DMS53 treated with DMSO at 0.1 percent for 48 hours (cell line): ENCODE results near the gene ELOB.

ENCODE experiments used
- DNase-seq: peaks from one replicate; lab custom pipeline; 2025; ENCODE audit not compliant: unreplicated experiment; lab: John Stamatoyannopoulos, UW

ELOB gene

DNA sequence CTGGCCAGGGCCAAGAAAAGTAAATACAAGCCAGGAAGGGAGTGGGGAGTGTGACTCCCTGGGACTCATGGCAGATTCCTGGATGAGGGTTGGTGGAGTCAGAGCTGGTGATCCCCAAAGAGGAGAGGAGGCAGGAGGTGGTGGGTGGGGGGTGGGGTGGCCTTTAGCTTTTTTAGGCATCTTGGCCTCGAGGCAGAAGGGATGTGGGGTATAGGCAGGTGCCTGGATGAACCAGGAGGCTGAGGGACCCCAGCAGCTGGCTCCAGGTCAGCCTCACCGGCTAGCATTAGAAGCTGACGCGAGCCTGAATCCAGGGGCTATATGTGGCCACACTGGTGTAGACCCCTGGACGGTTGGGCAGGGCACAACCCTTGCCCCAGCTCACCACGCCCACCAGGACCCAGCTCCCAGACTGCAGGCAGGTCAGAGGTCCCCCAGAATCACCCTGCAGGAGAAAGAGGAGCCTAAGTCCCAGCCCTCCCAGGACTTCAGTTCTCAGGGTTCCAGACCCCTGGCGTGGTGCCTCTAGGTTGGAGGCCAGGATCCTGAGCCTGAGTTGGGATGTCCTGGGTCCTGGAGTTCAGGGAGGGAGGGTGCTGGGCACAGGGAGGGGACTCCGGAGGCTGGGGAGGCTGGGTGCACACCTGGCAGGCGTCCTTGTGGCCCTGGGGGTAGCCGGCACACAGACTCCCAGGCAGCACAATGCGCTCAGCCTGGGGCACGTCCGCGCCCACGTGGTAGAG, 7.4 kb upstream of the ELOB start:
- no peak for DNase-seq

GRCh38 chr16:2783581-2784357, 6.7 kb upstream of the ELOB start:
- DNase-seq, result no peak

GRCh38 chr16:2782583-2783351, 5.7 kb upstream of the ELOB start:
- DNase-seq, result no peak

DNA sequence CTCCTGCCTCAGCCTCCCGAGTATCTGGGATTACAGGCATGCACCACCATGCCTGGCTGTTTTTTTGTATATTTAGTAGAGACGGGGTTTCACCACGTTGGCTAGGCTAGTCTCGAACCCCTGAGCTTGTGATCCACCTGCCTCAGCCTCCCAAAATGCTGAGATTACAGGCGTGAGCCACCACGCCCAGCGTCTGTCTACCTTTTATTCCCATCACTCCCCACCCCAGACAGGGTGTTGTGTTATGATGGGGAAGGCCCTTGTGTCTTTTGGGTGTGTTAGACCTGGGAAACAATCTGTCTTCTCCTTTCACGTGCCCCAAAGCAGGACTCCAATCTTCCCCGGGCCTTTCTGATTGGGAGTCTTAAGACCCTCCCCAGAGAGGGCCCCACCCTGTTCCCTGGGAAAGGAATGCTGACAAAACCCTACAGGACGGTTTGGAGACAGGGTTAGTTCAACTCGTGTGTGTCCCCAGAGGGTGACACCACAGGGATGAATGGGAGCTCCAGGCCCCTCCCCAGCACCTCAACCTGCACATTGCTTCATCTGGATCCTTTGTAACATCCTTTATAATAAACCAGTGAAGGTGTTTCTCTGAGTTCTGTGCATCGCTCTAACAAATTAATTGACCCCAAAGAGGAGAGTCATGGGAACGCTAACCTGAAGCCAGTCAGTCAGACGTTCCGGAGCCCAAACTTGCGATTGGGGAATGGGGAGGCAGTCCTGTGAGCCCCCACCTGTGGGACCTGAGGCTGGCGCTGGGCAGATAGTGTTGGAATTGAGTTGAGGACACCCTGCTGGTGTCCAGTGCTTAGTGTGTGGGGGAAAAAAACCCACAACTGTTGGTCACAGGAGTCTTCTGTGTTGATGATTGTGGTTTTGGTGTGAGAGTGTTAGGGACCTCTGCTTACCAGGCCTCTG, 3.2 kb upstream of the ELOB start:
- DNase-seq, result no peak

GRCh38 chr16:2779151-2779920, 2.3 kb upstream of the ELOB start:
- no peak for DNase-seq

GRCh38 chr16:2778630-2778958, 1.5 kb upstream of the ELOB start:
- DNase-seq, result no peak

DNA sequence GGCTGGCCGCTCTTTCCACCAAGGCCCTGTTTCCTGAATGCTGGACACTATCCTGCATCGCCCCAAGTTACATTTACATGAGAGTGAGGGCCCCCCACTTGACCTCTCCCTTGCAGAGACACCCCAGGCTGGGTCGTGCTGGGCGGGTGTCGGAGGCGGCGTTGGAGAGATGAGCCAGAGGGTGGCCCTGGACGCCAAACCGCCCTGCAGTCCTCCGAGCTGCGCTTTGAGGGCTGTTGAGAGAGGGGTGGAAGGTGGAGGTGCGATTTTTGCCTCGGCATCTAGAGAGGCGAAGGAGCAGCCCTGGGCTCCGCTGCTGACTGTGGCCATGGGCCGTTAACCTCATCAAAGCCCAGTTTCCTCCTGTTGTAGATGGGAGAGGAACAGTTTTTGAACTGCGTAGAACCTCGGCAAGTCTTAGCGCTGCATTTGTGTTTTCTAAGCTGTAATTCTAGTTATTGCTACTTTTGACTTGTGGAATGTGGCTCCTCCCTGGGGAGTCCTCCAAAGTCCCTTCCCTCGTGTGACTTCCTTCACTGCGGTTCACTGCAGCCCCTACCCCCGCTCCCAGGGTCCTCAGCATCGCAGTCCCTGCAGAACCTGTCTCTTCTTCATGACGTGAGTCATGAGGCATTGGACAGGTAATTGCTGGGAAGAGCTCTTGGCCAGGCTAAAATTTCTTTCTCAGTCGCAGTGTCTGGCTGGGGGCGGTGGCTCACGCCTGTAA, 986 bp upstream of the ELOB start:
- DNase-seq, result no peak

GRCh38 chr16:2776500-2777139, 460 bp downstream of the ELOB start:
- no peak for DNase-seq

DNA sequence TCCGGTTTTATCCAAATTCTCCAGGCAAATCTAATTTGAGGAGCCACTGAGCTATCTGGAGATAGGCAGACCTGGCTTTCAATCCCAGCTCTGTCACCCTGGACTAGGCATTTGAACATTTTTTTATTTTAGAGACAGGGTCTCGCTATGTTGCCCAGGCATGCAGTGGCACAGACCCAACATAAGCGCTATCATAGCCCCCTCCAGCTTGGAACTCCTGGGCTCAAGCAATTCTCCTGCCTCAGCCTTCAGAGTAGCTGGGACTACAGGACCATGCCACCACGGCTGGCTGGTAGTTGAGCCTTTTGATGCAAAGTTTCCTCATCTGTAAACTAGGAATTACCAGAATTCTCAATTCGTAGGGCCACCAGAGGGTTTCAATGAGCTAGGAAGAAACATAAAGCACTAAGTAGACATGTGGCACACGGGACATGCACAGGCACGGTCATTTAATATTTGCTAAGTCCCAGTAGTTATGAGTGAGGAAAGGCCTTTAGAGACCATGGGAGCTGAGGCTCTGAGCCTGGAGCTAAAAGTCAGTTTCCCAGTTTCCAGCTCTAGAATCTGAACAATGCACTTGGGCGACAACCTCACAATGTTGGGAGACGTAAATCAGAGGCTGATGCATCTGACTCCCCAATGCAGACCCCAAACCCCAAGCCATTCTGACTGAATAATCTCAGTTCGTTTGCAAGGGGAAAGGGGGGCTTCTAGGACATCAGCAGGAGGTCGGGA, 1.1 kb downstream of the ELOB start:
- DNase-seq, result no peak

GRCh38 chr16:2775131-2775716, 1.9 kb downstream of the ELOB start:
- DNase-seq, result no peak

DNA sequence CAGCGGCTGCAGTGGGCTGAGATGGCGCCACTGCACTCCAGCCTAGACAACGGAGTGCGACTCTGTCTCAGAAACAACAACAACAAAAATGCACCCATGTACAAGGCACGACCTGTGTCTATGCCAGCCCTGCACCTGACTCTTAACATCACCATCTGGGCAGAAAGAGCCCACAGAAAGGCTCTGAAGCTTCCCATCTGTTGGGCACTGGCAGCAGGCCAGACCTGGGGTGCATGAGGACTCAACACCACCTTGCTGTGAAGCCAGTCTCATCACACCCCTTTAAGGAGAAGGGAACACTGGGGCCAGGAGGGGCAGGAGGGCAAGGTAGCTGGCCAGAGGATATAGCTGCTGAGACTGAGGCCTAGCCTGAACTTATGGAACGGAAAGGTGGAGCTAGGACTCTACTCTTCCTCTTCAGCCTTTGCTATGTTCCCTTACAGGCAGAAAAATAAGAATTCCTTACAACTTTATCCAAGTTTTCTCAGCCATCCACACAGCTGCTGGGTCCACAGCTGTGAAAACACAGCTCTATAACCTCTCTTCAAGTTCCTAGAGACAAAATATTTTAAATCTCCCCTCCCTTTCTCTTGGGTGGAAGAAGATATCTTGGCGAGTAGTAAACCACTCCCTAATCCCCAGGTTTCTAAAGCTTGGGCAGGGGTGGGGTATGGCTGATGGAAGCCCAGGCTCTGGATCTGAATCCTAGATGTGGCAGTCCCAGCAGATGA, 2.8 kb downstream of the ELOB start:
- DNase-seq, result no peak

DNA sequence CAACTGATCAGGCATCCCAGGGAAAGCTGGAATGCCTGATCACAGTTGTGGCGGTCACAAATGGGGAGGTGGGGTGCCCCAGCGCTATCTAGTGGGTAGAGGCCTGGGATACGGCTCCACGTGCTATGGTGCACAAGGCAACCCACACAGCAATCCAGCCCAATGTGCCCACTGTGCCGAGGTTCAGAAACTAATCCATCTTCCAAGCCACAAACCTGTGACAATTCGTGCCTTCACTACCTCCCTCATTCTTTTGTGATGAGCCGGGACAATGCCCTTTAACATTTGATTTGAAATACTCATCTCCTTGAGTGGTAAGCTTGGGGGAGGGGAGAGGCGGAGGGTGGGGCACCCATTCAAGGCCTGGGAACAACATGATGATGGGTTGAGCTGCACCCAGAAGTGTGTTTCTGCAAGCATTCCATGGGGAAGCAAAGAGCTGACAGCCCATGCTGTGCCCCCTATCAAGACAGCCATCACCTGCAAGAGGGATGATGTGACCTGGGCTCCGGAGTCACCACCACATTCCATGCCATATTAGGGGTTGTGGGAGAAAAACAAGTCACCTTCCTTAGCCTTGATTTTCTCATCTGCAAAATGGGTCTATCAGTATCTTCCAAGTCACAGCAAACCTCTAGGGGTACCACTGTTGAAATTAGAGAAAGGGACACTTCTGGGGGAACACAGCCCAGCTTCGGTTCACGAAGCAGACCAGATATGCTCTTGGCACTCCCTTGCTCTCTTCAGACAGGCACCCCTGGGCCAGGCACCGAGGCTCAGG, 3.7 kb downstream of the ELOB start:
- DNase-seq, result no peak

DNA sequence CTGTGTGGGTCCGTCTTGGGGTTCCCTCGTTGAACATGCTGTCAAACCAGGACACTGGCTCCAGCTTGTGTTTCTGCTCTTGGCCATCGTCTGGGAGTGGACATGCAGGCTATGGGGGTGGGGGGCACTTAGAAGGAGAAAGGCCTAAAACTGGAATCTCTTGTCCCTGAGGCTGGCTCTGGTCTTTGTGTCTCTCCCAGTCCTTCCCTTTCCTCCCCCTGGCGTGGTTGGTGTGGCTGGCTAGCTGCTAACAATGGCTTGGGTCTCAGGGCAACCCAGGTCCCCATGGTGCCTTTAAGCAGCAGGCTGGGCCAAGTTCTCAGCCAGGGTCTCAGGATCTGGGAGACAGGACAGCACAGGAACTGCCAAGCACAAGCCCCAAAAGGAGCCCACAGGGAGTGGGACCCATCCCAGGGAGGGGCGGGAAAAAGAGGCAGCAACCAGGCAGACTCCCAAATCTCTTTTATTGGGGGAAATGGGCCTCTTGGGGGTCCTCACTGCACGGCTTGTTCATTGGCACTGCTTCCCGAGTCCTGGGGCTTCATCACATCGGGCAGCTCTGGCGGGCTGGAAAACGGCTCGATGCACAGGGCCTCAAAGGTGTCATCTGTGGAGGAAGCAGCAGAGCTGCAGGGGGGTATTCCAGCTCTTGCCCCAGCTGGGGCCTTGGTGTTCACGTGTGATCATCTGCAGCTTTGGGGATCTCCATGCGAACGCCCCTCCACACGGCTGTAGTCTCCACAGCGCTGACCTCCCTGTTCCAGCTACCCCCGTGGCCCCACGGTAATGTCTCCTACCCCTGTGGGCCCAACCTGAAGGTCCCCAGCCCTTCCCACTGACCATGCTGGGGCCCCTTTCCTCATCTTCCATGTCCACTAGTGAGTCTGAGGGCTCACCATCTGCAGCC, 5.3 kb downstream of the ELOB start:
- DNase-seq, result no peak

- DNase-seq, result no peak
These were observed 6.8 kb downstream of the ELOB start for GRCh38 chr16:2770057-2770951.

DNA sequence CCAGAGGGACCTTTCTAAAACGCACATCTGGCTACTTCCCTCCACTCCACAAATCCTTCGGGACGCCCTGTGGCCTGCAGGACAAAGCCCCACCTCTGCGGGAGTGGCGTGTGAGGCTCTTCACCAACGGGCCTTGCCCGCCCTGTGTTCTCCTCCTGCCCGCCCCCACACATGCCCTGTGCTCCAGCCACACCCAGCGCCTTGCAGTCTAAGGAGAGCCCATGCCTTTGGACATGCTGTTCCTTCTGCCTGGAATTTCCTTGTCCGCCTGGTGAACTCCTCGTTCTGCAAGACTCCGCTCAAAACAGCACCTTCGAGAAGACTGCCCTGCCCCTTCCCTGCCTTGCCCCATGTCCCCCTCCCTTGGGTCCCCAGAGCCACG, 7.4 kb downstream of the ELOB start:
- no peak for DNase-seq
